Measurements from ENCODE around the gene HDDC3. TPM values are rescaled to one million over a fixed set of nuclear protein-coding genes. Genes with fewer than 3 reads are reported as not detected.

The HDDC3 gene
- total and polyA plus RNA-seq, 4 experiments from 2014 or later, result 27.4 to 38.7 (median 31.4) TPM

Other genes starting within 250 kb of the HDDC3 start
- 1 to 10 TPM; 6.5 to 8.9 TPM for gene BLM, start 215.2 kb downstream of the HDDC3 start, total RNA-seq
- 1 to 10 TPM; 1.2 to 5.5 TPM for gene BLM, start 215.2 kb downstream of the HDDC3 start, polyA plus RNA-seq
- gene FURIN, start 64.0 kb downstream of the HDDC3 start, total RNA-seq, result 10 to 100 TPM; 37.2 to 40.3 TPM
- gene FURIN, start 64.0 kb downstream of the HDDC3 start, polyA plus RNA-seq, result 10 to 100 TPM in 1 of 2 donors, 1 to 10 TPM in 1; 1.6 to 11.6 TPM
- gene FES, start 48.0 kb downstream of the HDDC3 start, total RNA-seq, result 1 to 10 TPM; 2.3 to 3.0 TPM
- not detected for gene FES, start 48.0 kb downstream of the HDDC3 start, polyA plus RNA-seq
- gene MAN2A2, start 29.2 kb downstream of the HDDC3 start, total RNA-seq, result 100 to 1,000 TPM; 123 to 126 TPM
- 10 to 100 TPM in 1 of 2 donors, 1 to 10 TPM in 1; 1.3 to 12.2 TPM for gene MAN2A2, start 29.2 kb downstream of the HDDC3 start, polyA plus RNA-seq
- 10 to 100 TPM; 71.1 to 72.3 TPM for gene UNC45A, start 2.7 kb upstream of the HDDC3 start, total RNA-seq
- gene UNC45A, start 2.7 kb upstream of the HDDC3 start, polyA plus RNA-seq, result 10 to 100 TPM; 41.7 to 68.9 TPM
- 10 to 100 TPM; 14.0 to 15.6 TPM for gene RCCD1, start 22.3 kb upstream of the HDDC3 start, total RNA-seq
- 1 to 10 TPM; 2.0 to 4.7 TPM for gene RCCD1, start 22.3 kb upstream of the HDDC3 start, polyA plus RNA-seq
- 1 to 10 TPM; 8.1 to 8.6 TPM for gene PRC1, start 62.0 kb upstream of the HDDC3 start, total RNA-seq
- 1 to 10 TPM; 2.3 TPM for gene PRC1, start 62.0 kb upstream of the HDDC3 start, polyA plus RNA-seq
- 10 to 100 TPM; 26.9 to 27.8 TPM for gene VPS33B, start 90.0 kb upstream of the HDDC3 start, total RNA-seq
- 10 to 100 TPM in 1 of 2 donors, 1 to 10 TPM in 1; 4.7 to 11.3 TPM for gene VPS33B, start 90.0 kb upstream of the HDDC3 start, polyA plus RNA-seq
- gene SV2B, start 167.7 kb upstream of the HDDC3 start, total RNA-seq, result under 1 TPM in 1 of 2 experiments, not detected in 1; 0.03 TPM
- gene SV2B, start 167.7 kb upstream of the HDDC3 start, polyA plus RNA-seq, result not detected